Trophoblast cell (in vitro differentiated cells and primary cell): ENCODE results near the gene UTRN.

Experiments used
- DNase-seq, 2 donors: peaks; one replicate each; pipeline ENCODE4 v3.0.0-alpha.2; 2016
- H2AFZ ChIP-seq: 2 replicates; pipeline ENCODE4 v1.6.1; 2013; ENCODE audit warnings: low read length, moderate library complexity, mild to moderate bottlenecking; ENCODE audit not compliant: insufficient read depth, poor library complexity
- H2AK5ac ChIP-seq: 2 replicates; pipeline ENCODE4 v1.6.1; 2013; ENCODE audit warnings: mild to moderate bottlenecking, low read length
- H2BK120ac ChIP-seq: 2 replicates; pipeline ENCODE4 v1.6.1; 2013; ENCODE audit warnings: low read length, mild to moderate bottlenecking, moderate library complexity; ENCODE audit not compliant: insufficient read depth, poor library complexity
- H2BK12ac ChIP-seq: 2 replicates; pipeline ENCODE4 v1.6.1; 2013; ENCODE audit warnings: mild to moderate bottlenecking, low read length, moderate library complexity
- H2BK5ac ChIP-seq: 2 replicates; pipeline ENCODE4 v1.6.1; 2013; ENCODE audit warnings: low read length, low read depth, moderate library complexity, mild to moderate bottlenecking; ENCODE audit not compliant: poor library complexity
- H3K14ac ChIP-seq: 2 replicates; pipeline ENCODE4 v1.6.1; 2013; ENCODE audit warnings: mild to moderate bottlenecking, low read length
- H3K18ac ChIP-seq: 2 replicates; pipeline ENCODE4 v1.6.1; 2013; ENCODE audit warnings: mild to moderate bottlenecking, low read length
- H3K23ac ChIP-seq: 2 replicates; pipeline ENCODE4 v1.6.1; 2013; ENCODE audit warnings: low read length
- H3K27ac ChIP-seq: 2 replicates; pipeline ENCODE4 v1.5.1; 2013; ENCODE audit warnings: low read depth, mild to moderate bottlenecking, inconsistent platforms, low read length, moderate library complexity
- H3K27me3 ChIP-seq: 2 replicates; pipeline ENCODE4 v1.6.1; 2013; ENCODE audit warnings: inconsistent platforms, mild to moderate bottlenecking, low read length, moderate library complexity; ENCODE audit not compliant: insufficient read depth
- H3K36me3 ChIP-seq, 2 experiments: 1 replicate in 1 of 2; 2 replicates in 1 of 2; pipeline ENCODE4 v1.6.1; 2013; ENCODE audit warnings: low read length in 2 of 2, mild to moderate bottlenecking in 2 of 2, moderate library complexity in 1 of 2; ENCODE audit not compliant: insufficient read depth in 2 of 2, control insufficient read depth in 1 of 2
- H3K4ac ChIP-seq: 2 replicates; pipeline ENCODE4 v1.6.1; 2013; ENCODE audit warnings: low read depth, mild to moderate bottlenecking, low read length, moderate library complexity
- H3K4me1 ChIP-seq, 2 experiments: 1 replicate in 1 of 2; 2 replicates in 1 of 2; pipeline ENCODE4 v1.6.1; 2013; ENCODE audit warnings: low read length in 2 of 2, mild to moderate bottlenecking in 2 of 2, moderate library complexity in 1 of 2; ENCODE audit not compliant: insufficient read depth in 2 of 2, control insufficient read depth in 1 of 2
- H3K4me2 ChIP-seq: 2 replicates; pipeline ENCODE4 v1.6.1; 2013; ENCODE audit warnings: inconsistent platforms, mild to moderate bottlenecking, low read length, moderate library complexity
- H3K4me3 ChIP-seq: 2 replicates; pipeline ENCODE4 v1.5.1; 2013; ENCODE audit warnings: mild to moderate bottlenecking, low read depth, low read length, inconsistent platforms
- H3K79me1 ChIP-seq: one replicate; pipeline ENCODE4 v1.6.1; 2013; ENCODE audit warnings: low read length
- H3K79me2 ChIP-seq: 2 replicates; pipeline ENCODE4 v1.6.1; 2013; ENCODE audit warnings: low read length, mild to moderate bottlenecking; ENCODE audit not compliant: control insufficient read depth, insufficient read depth, poor library complexity
- H3K9ac ChIP-seq: 2 replicates; pipeline ENCODE4 v1.6.1; 2013; ENCODE audit warnings: mild to moderate bottlenecking, low read length
- H3K9me3 ChIP-seq: 2 replicates; pipeline ENCODE4 v1.6.1; 2013; ENCODE audit warnings: low read depth, mild to moderate bottlenecking, control low read depth, inconsistent platforms, low read length; ENCODE audit not compliant: insufficient read depth
- H4K12ac ChIP-seq: 2 replicates; pipeline ENCODE4 v1.6.1; 2013; ENCODE audit warnings: low read depth, mild to moderate bottlenecking, low read length, moderate library complexity
- H4K8ac ChIP-seq: 2 replicates; pipeline ENCODE4 v1.6.1; 2013; ENCODE audit warnings: low read depth, mild to moderate bottlenecking, low read length, moderate library complexity
- H4K91ac ChIP-seq: one replicate; pipeline ENCODE4 v1.6.1; 2013; ENCODE audit warnings: low read depth, mild to moderate bottlenecking, low read length, moderate library complexity
- WGBS: extraction: QIAGEN DNeasy Blood & Tissue Kit; methylation state at CpG from one replicate; pipeline ENCODE4 v1.1.7; 2013; ENCODE audit warnings: missing lambda C conversion rate; ENCODE audit not compliant: insufficient read length, insufficient coverage; ENCODE audit errors: extremely low coverage; 5-methylcytosine and 5-hydroxymethylcytosine counted together

The UTRN gene

GRCh38 chr6:144298916-144299315, 13.8 kb downstream of the UTRN start:
- no peak overlapping the region for H3K4ac ChIP-seq
- no peak overlapping the region for H3K4me2 ChIP-seq
- H2BK120ac ChIP-seq: no peak overlapping the region
- H3K9ac ChIP-seq: no peak overlapping the region
- H3K18ac ChIP-seq: no peak overlapping the region
- no peak overlapping the region for H4K8ac ChIP-seq
- no peak for DNase-seq
- no peaks in the 10 kb centered on the region for H3K79me2 ChIP-seq
- no peaks in the 10 kb centered on the region for H3K9me3 ChIP-seq
- H3K4me1 ChIP-seq: no peaks in the 10 kb centered on the region
- H3K36me3 ChIP-seq: peaks cover 2 to 10% of the 10 kb centered on the region in 2 experiments
- H4K91ac ChIP-seq: no peak overlapping the region
- no peak overlapping the region for H3K27ac ChIP-seq
- H2BK5ac ChIP-seq: no peak overlapping the region
- no peaks in the 10 kb centered on the region for H3K79me1 ChIP-seq
- no peak overlapping the region for H3K14ac ChIP-seq
- no CpG with 5 or more reads among the region's 1 CpG for WGBS
- H3K4me3 ChIP-seq: no peak overlapping the region
- no peak overlapping the region for H2BK12ac ChIP-seq
- no peak overlapping the region for H2AFZ ChIP-seq
- H4K12ac ChIP-seq: no peak overlapping the region
- no peaks in the 10 kb centered on the region for H3K27me3 ChIP-seq
- H3K23ac ChIP-seq: no peak overlapping the region
- no peak overlapping the region for H2AK5ac ChIP-seq

GRCh38 chr6:144302701-144303372, 17.7 kb downstream of the UTRN start:
- Histone ChIP-seq H3K9me3 (no peaks in the 10 kb centered on the region), H3K79me2 (no peaks in the 10 kb centered on the region), H2BK12ac (no peak overlapping the region), H3K4me1 (no peaks in the 10 kb centered on the region), H3K23ac (no peak overlapping the region), H4K12ac (no peak overlapping the region), H3K9ac (no peak overlapping the region), H3K18ac (no peak overlapping the region), H3K79me1 (no peaks in the 10 kb centered on the region), H2BK5ac (no peak overlapping the region), H2AK5ac (no peak overlapping the region), H3K14ac (no peak overlapping the region), H2AFZ (no peak overlapping the region), H4K91ac (no peak overlapping the region), H3K4ac (no peak overlapping the region), H3K36me3 (no peaks in the 10 kb centered on the region), H3K27me3 (no peaks in the 10 kb centered on the region), H3K27ac (no peak overlapping the region), H3K4me3 (no peak overlapping the region), H2BK120ac (no peak overlapping the region), H4K8ac (no peak overlapping the region), H3K4me2 (no peak overlapping the region)
- DNase-seq: no peak
- WGBS: 100% methylated on average over 1 of the region's 5 CpGs

GRCh38 chr6:144304223-144304848, 19.2 kb downstream of the UTRN start:
- H4K8ac ChIP-seq: no peak overlapping the region
- no peak overlapping the region for H4K91ac ChIP-seq
- DNase-seq: no peak
- H4K12ac ChIP-seq: no peak overlapping the region
- H3K4ac ChIP-seq: no peak overlapping the region
- no peak overlapping the region for H3K23ac ChIP-seq
- H3K9me3 ChIP-seq: no peaks in the 10 kb centered on the region
- H3K14ac ChIP-seq: no peak overlapping the region
- H3K18ac ChIP-seq: no peak overlapping the region
- no peak overlapping the region for H2BK120ac ChIP-seq
- H2BK12ac ChIP-seq: no peak overlapping the region
- no CpG with 5 or more reads among the region's 4 CpGs for WGBS
- no peaks in the 10 kb centered on the region for H3K79me1 ChIP-seq
- H3K27me3 ChIP-seq: no peaks in the 10 kb centered on the region
- no peaks in the 10 kb centered on the region for H3K79me2 ChIP-seq
- H2BK5ac ChIP-seq: no peak overlapping the region
- H3K4me3 ChIP-seq: no peak overlapping the region
- no peaks in the 10 kb centered on the region for H3K4me1 ChIP-seq
- H3K4me2 ChIP-seq: no peak overlapping the region
- H2AK5ac ChIP-seq: no peak overlapping the region
- no peak overlapping the region for H3K9ac ChIP-seq
- no peak overlapping the region for H3K27ac ChIP-seq
- H3K36me3 ChIP-seq: peaks cover 0 to 3% of the 10 kb centered on the region in 2 experiments
- no peak overlapping the region for H2AFZ ChIP-seq

GRCh38 chr6:144305567-144305966, 20.4 kb downstream of the UTRN start:
- no peak overlapping the region for H3K27ac ChIP-seq
- H2BK5ac ChIP-seq: no peak overlapping the region
- no peaks in the 10 kb centered on the region for H3K79me1 ChIP-seq
- no peak overlapping the region for H4K91ac ChIP-seq
- no peak for DNase-seq
- H3K18ac ChIP-seq: no peak overlapping the region
- no peak overlapping the region for H3K14ac ChIP-seq
- no peak overlapping the region for H4K8ac ChIP-seq
- H3K4ac ChIP-seq: no peak overlapping the region
- no peaks in the 10 kb centered on the region for H3K4me1 ChIP-seq
- H2AK5ac ChIP-seq: no peak overlapping the region
- no peak overlapping the region for H2AFZ ChIP-seq
- WGBS: no CpG with 5 or more reads among the region's 1 CpG
- H2BK120ac ChIP-seq: no peak overlapping the region
- H3K79me2 ChIP-seq: no peaks in the 10 kb centered on the region
- H3K4me2 ChIP-seq: no peak overlapping the region
- no peak overlapping the region for H3K23ac ChIP-seq
- H3K27me3 ChIP-seq: no peaks in the 10 kb centered on the region
- H4K12ac ChIP-seq: no peak overlapping the region
- H3K4me3 ChIP-seq: no peak overlapping the region
- H3K9me3 ChIP-seq: no peaks in the 10 kb centered on the region
- no peak overlapping the region for H2BK12ac ChIP-seq
- H3K36me3 ChIP-seq: peaks cover 0 to 5% of the 10 kb centered on the region in 2 experiments
- H3K9ac ChIP-seq: no peak overlapping the region
